TTC549 (cell line): ENCODE measurements around the gene NMRK1.

ENCODE experiments used
- FAIRE-seq: peaks from 2 replicates; lab custom pipeline; 2012; peaks lifted over from hg19 to GRCh38; lab: Jason Lieb, UNC

Gene NMRK1

DNA sequence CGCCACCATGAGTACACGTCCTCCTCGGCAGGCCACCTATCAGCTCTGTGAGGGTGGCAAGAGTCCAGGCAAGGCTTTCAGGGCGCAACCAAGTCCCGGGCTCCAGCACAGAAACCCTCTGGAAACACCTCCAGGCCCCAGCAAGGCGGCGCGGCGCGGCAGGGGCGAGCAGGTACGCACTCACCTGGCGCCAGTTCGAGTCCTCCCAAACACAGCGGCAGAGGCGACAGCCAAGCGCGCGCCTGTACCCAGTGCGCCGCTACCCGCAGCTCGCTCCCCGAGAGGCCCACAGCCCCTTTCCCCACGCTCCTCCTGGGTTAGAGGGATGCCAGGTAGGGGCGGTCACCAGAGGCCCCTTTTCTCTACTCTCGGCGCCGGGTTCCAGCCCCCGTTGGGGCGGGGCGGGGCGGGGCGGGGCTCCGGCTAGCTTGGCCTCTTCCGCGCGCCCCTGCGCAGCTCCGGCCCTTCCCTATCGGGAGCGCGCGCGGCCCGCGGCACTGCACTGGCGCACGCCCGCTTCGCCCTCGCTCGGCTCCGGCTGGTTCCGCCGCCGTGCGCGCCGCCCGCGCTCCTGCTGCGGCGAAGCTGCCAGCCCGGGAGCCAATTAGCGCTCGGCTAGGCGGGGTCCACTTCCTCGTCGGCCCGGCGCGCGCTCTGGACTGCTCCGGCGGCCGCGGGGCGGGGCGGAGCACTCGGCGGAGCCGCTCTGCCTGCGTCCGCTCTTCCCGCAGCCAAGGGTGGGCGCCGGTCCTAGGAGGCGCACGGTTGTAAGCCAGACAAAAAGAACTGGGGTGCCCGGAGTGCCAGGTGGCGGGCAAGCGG lies at the start of gene NMRK1, which contains the start of gene OSTF1:
Gene NMRK1 (minus strand): TSS at position 332 of the 822 bp plus-strand sequence. CDS start 5,040 bp downstream, outside the sequence.
Gene OSTF1 (plus strand): TSS at position 691 of the 822 bp plus-strand sequence. CDS start 179 bp downstream, outside the sequence.
- no peak for FAIRE-seq

- FAIRE-seq = no peak
These were observed 46.5 kb upstream of the NMRK1 start for GRCh38 chr9:75134495-75134894.

DNA sequence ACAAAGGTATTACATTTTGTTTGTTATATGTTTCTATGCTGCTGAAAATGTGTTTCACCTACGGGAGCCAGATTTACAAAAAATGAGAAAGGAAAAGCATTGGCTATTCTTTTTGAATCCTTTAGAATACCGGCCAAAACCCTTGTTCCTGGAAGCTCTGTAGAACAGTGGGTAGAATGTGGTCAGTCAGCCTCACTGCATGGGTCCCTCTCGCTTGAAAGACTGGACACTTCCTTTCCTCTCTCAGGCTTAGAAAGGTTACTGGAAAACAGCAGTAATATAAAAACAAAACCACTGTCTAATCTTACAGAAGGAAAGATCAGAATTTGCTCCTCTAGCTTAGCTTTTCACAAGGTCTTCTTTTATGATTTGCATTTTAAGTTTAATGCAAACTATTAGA lies 45.4 kb upstream of the NMRK1 start:
- FAIRE-seq = no peak

DNA sequence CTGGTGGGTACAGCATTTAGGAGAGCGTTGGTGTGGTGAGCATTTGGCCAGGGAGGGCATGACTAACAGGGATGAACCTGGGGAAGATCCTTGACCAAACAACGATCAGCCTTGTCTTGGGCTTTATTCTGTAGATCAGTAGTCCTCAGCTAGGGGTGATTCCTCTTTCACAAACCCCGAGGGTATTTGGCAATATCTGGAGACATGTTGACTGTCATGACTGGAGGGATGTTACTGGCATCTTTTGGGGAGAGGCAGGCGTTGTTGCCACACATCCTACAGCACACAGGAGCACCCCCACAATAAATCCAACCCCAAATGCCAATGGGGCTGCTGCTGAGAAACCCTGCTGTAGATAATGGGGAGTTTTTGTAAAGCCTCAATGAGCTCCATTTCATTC lies 44.3 kb upstream of the NMRK1 start:
- no peak for FAIRE-seq

DNA sequence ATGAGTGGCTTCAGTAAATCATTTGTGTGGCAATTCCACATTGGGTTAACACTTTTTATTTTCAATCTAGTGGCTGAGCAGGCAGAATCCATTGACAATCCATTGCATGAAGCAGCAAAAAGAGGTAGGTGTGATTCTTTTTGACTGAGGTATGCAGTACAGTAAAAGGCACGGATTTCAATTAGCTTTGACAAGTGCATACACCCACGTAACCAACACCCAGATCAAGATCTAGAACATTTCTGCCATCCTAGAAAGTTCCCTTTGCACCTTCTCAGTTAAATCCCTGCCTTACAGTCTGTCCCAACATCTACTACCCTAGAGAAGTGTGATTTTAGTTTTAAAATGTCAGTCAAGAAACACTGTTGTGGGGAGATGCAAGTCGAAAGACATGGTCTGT lies 43.7 kb upstream of the NMRK1 start:
- FAIRE-seq = no peak

DNA sequence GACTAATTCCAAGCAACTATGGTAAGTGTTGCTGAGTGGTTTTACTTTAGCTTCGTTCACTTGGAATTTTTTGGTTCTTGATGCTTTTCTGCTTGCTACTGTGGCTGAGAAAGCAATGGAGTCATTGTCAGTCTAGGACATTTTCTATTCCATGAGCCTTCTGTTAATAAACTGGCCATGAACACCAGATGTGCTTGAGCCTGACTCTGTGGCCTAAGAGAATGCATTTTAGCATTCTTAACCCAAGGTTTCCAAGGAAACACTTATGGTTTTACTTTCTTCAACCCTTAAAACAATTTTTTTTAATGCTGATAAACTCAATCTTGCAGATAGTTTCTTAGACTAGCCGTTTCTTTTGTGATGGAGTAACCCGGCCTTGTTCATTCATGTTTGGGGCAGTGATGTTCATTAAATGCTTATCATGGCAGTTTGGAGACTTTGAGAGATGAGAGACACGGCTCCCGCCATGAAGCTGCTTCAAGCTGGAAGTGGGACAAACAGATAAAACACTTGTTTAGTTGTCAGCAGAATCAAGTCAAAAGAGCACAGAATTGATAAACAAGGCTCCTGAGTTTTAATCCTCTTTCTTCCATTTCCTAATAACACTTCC lies 42.8 kb upstream of the NMRK1 start:
- FAIRE-seq = no peak

DNA sequence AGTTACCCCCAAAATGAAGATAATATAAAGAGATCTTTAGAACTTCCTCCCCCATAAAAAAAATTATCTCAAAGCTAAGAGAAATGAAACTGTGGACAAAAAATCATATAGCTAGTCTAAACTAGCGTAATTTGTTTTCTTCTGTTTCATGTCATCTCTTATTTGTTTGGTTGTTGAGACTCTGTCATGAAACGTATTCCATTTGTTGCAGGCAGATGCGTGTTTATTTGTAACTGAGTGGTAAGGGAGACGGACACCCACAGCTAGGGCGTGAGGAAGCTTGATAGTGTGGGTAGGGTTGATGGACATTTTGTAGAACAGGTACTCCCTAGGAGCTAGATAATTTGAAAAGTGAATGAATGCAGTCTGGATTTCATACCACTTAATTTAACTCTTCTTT lies 42.2 kb upstream of the NMRK1 start:
- FAIRE-seq = no peak

DNA sequence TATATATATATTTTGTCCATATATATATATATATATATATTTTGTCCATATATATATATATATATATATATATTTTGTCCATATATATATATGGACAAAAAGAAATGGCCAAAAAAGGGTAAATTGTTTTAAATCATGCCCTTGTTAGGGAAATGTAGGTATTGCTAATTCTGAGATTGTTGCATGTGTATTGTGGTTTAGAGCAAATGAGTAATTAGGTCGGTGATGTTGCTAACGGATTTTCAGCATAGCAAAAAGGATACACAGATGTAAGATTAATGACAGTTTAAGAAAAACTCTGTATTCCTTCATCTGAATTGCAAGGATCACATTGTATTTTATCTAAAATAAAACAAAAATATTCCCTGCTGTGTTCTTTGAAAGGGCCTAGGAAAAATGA lies 40.6 kb upstream of the NMRK1 start:
- peak; percentile 7 for FAIRE-seq

GRCh38 chr9:75123696-75124095 lies 35.7 kb upstream of the NMRK1 start:
- FAIRE-seq = no peak

- FAIRE-seq = no peak
These were observed 34.1 kb upstream of the NMRK1 start for GRCh38 chr9:75121914-75122558.

GRCh38 chr9:75120686-75121085 lies 32.7 kb upstream of the NMRK1 start:
- FAIRE-seq = no peak

- FAIRE-seq = no peak
These were observed 29.6 kb upstream of the NMRK1 start for GRCh38 chr9:75117564-75117963.

DNA sequence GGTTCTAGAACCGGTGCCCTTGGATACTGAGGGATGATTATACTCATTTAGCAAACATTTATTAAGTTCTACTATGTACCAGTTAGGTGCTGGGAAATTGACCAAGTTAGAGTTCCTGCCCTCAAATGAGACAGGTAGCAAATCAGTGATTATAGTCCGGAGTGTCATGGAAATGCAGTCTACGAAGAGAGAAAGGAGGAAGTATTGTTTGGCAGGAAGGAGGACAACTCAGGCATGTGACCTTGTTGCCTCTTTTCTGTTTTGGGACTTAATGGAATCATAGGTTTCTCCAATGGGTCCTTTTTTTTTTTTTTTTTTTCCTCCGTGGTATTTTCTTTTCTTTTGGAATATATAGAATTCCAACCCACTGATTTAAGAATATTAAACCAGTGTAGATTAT lies 28.4 kb upstream of the NMRK1 start:
- FAIRE-seq = no peak

DNA sequence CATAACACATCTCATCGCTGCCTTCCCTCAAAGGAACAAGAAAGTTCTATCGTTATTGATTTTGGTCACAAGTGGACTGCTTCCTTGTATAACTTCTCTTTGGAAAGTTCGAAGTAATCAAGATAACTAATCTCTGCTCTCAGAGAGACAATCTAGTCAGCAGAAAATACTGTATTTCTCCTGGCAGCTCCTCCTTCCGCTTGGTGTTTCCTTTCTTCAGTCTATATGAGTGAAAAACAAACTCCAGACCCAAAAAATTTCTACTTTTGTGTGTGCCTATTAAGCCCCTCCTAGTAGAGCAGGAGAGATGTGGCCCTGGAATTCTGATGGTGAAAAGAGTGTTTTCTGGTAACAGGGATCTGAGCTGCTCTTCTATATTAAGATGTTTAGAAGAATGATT lies 24.8 kb upstream of the NMRK1 start:
- no peak for FAIRE-seq

DNA sequence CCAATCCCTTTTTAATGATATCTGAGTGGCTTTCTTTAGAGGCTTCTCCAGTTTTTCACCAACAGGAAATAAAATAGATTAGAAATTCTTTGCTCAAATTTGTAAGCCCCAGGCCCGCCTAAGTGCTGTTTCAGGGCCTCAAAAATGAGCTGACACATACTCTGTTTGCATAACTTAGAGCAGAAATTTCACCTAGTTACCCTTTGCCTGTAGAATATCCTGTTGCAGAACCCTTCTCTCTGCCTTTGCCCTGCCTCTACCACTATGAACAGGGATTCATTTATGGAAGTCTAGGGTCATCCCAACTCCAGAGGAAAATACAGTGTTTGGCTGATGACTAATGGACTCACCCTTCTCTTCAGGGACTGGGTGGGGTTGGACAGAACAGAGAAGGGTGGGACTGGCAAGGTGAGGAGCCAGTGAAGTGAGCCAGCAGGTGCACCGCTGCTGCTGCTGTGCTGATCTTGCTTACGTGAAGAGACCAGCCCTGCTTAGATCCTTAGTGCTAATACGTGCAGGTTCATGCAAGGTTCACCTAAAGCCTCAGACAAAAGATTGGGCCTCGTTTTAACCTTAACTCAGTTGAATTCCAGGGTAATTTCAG lies 23.2 kb upstream of the NMRK1 start:
- FAIRE-seq = no peak

DNA sequence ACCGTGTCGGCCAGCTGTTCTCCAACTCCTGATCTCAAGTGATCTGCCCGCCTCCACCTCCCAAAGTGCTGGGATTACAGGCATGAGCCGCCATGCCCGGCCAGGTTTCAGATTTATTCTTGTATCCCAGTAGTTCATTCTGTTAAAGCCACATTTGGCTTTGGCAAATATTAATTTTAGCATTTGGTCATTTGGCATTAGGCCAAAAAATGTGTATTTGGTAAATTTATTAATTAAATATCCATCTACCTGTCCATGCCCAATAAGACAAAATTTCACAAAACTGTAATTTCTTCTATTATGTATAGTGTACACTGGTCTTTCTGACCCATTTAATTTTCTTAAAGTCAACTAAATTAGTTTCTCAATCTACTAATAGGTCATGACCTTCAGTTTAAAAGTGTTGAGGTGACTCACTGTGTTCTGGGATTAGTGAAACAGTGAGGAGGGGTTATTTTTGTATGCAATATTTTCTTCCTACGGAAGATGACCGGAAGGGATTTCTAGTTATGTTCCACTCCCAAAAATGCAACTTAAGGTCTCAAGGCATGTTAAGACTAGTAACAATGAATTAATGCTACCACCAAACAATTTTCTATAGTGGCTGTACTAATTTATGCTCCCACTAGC lies 21.4 kb upstream of the NMRK1 start:
- no peak for FAIRE-seq

DNA sequence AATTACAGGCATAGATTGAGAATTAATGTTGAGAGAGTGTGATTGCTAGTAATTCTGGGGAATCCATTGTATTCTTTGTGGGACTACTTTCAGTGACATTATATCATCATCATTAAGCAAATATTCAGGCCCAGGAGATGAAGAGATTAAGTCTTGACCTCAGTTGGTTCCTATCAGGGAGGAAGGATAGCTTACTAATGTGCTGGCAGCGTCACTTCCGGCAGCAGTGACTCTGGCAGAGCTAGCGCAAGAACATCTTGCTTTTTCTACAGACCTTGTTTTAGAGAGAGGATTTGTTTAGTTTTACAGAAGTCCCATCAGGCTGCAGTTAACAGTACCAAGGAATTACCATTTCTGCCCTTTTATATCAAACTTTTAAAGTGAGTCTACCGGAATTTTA lies 20.6 kb upstream of the NMRK1 start:
- FAIRE-seq = no peak

DNA sequence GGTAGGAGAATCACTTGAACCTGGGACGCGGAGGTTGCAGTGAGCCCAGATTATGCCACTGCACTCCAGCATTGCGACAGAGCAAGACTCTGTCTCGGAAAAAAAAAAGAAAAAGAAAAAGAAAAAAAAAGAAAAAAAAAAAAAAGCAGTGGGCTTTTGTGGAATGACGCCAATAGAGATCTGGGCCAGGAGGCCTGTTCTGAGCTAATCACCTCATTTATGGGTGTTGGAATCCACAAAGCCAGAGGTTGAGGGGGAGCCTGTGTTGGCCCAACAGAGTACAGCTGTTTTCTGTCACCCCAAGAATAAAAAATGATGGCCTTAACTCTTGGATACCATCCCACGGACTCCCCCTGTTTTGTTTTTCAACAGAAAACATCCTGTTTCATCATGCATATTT lies 18.9 kb upstream of the NMRK1 start:
- FAIRE-seq = no peak

GRCh38 chr9:75105841-75106240 lies 17.9 kb upstream of the NMRK1 start:
- no peak for FAIRE-seq

GRCh38 chr9:75105019-75105540 lies 17.1 kb upstream of the NMRK1 start:
- no peak for FAIRE-seq

GRCh38 chr9:75104607-75105006 lies 16.7 kb upstream of the NMRK1 start:
- no peak for FAIRE-seq

GRCh38 chr9:75102177-75102790 lies 14.3 kb upstream of the NMRK1 start:
- FAIRE-seq = no peak
